NCI-H345 treated with DMSO at 0.1 percent for 48 hours (cell line): ENCODE measurements around the gene ADGRL3.
"Not testable (repeated sequence)": the region's sequence is repeated elsewhere in the genome, so short reads cannot be mapped to it uniquely, and the experiment has no call there.

Experiments used
- DNase-seq: peaks from one replicate; lab custom pipeline; 2025; ENCODE audit not compliant: unreplicated experiment; lab: John Stamatoyannopoulos, UW

ADGRL3 gene

DNA sequence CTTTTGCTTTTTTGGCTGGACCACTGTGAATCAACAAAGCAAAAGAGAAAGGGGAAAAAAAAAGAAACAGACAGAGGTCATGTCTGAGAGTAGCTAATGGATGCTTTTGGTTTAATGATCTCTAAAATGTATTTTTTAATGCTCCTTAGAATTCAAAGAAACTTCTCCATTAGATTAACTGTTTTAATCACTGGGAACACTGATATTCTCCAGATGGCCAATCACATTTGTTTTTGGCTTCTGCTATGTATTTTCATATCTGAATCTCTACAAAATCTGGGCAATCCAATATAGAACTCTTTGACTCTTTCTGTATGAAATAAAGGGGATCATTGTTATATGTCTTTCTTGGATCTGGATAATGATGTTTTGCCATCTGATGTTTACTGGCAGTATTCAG lies 278.2 kb downstream of the ADGRL3 start:
- DNase-seq: no peak

DNA sequence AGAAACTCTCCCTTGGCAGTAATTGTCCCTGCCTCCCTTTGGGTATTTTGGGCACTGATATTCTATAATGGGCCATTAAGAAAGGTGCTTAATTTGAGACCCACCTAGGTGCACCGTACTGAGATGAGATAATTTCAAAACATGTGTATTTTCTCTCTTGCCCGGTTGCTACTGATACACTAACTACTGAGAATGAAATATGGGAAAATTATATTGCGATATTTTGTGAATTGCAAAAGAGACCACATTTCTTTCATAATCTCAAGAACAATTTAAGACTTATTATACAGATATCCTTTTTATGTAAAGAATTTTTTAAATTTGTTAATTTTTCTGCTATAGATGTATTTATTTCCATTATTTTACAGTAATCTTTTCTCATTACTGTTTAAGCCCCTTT lies 284.9 kb downstream of the ADGRL3 start:
- no peak for DNase-seq

DNA sequence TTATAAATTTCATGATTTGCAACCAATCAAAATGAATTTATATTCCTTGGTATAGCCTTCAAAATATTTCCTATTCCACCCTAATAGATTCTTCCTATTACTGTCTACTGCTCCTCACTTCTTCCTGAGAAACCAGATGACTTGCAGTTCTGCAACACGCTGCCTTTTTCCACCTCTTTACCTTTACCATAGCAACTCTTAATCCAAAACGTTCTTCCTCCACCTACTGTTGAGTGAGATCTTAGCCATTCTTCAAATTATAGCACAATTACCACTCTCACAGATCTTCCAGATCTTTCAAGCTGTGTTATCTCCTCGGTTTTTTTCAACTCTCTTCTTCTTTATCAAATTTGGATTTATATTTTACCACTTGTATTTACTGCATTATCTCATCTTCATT lies 289.8 kb downstream of the ADGRL3 start:
- no peak for DNase-seq

DNA sequence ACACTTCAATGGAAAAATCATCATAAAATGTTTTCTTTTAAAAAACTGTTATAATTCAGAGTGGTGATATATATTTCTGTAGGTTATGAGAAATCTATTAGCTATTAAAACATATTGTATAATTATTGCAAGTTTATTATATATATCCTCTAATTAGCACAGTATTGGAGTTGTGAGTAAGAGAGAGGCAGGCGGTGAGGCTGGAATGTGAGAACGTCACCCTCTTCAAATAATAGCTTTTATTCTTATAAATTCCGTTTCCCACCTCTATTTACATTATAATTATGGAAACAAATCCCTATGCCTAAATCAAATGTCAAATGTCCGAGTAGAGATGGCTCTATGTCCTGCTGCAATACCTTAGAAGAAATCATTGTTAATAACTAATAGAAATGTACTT lies 292.9 kb downstream of the ADGRL3 start:
- DNase-seq: no peak

DNA sequence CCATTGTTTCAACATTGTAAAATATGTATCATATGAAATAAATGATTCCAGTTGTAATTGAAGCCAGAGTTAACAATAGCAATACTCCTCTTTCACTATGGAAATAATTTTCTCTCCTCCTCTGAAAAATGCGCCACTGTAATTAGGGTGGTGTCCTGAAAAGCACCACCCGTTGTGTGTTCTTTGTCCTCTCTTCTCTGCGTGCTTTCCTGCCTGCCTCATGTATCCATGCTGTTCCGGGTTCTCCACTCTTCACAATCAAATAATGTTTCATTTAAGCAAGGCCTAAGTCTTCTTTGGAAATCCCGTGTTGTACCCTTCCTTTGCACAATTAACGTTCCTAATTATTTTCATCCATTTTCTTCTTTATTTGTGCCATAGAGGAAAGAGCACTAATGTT lies 293.3 kb downstream of the ADGRL3 start:
- no peak for DNase-seq

DNA sequence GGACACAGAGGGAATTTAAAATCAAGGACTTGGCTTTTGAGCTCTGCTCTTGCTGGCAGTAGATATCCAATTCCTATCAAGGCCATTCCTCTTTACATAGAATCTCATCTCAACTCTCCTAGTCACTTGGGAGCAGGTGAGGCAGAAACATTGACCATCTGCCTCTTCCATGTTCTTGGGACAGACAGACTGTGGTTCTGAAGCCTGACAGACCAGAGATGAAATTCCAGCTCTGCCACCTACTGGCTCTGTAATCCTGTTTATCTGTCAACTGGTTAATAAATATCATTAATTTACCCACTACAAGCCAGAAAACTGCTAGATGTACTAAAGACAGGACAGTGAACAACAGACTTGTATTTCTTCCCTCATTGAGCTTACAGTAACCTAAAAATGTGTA lies 300.8 kb downstream of the ADGRL3 start:
- DNase-seq: no peak

DNA sequence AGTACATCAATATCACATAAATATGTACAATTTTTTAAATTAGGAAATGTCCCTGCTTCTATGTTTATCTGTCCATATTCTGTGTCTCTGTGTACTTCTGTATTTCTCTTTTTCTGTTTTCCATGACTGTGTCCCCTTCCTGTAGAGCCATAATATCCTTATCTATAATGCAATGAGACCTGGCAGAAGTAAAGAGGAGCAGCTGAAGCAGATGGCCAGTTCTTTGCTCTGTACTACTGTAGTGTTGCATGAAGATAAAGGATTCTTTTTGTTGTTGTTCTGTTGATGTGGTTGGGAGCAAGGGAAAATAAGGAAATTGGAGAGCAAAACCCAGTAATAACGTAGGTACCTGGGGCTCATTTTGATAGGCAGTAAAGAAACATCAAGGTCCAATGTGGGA lies 301.7 kb downstream of the ADGRL3 start:
- no peak for DNase-seq

DNA sequence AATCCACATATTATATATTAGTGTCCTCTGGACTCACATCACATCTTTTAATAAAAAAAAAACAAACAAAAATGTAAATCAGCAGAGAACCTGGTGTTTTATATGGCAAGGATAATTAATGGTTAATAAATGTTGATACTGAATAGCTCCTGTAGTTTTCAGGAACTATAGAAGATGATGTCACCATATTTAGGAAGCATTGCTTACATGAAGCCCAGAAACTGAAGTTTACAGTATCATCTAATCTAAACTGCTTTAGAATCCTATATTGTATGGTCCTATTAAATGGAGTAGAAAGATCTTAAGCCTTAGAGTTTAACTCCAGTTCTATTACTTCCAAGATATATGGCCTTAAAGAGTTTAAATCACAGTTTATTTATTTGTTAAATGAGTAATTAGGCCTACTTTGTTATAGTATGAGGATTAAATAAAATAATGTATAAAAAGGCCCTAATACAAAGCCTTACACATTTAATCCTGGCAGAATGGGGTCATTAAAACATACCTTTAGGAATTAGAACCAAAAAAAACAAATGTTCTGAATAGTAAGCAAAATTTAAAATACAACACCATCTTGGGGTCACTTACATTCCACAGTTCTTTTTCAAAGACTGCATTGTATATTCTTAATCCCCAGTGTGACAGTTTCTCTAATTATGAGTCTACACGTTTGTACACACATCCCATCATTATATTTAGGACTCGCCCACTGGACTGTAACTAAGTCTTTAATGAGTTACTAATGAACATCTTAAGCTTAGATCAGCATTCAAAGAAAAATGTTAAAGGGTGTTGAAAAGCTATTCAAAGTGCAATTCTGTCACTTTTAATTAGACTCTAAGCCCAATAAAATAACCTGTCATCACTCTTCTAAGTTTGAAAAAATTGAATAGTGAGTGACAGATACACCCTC lies 305.9 kb downstream of the ADGRL3 start:
- DNase-seq: no peak

DNA sequence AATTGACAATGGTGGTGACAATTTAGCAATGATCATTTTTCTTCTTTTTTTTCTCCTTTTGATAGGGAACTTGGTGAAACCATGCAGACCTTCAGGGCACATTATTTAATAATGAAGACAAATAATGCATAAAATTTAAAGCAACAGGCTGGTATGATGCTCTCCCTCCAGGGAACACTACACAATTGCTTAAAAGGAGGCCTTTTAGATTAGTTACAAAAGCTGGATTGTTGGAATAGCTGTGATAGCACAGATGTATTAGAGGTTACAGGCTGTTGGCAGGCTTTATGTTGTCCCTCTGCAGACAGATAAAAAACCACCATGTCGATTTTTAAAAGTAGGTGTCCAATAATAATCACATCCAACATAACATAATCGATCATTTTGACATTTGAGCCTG lies 307.0 kb downstream of the ADGRL3 start:
- no peak for DNase-seq

DNA sequence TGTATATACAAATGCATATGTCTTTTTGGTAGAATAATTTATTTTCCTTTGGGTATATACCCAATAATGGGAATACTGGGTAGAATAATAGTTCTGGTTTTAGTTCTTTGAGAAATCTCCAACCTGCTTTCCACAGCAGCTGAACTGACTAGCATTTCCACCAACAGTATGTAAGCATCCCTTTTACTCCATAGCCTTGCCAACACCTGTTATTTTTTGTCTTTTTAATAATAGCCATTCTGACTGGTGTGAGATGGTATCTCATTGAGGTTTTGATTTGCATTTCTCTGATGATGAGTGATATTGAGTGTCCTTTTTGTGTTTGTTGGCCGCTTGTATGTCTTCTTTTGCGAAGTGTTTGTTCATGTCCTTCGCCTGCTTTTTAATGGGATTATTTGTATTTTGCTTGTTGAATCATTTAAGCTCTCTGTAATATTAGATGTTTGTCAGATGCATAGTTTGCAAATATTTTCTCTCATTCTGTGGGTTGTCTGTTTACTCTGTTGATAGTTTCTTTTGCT lies 309.7 kb downstream of the ADGRL3 start:
- not testable (repeated sequence) for DNase-seq

DNA sequence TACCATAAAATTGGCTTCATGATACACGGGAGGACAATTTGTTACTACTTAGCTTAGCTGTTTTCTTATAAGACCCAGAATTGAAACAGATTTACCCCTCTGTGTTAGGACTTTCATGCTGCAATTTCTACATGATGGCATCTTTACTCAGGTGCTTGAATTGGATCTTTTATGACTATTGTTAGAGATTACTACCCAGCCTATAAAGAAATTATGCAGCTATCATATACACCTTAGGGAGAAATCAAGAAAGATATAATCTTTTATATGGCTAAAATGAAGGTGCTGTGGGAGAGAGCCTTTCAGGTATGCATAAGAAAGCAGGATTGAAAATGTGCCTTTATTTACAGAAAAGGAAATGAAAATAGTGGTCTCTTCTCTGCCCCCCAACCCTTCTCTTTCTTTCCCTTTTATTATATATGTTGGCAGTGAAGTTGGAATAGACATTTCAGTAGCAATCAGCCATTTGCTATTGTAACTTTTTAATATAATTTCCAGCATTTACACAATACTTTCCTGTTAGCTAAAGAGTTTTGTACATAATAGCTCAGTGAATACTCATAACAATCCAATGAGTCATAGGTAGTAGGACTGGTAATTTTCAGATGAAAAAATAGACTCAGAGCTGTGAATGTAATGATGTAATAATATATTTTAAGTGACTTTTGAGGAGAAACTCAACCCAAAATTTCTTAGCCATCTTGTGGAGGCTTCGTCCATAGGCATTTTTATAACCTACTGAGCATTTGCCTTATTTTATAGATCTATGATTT lies 311.8 kb downstream of the ADGRL3 start:
- no peak for DNase-seq

DNA sequence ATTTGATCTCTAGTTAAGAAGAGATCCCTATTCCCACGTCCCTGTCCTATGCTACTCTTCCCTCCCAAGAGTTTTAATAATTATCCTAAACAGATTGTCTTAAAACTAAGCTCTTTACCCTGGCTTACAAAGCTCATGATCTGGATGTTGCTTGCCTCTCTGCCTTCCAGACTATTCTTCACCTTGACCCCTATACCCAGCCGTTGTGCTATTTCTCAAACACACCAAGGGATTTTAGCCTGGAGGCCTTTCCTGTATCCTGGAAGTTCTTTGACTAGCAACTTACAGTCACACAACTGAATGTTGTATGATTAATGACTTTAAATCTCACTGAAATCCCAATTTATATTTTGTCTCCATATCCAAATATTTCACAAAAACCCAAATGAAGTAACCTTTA lies 314.9 kb downstream of the ADGRL3 start:
- DNase-seq: no peak

DNA sequence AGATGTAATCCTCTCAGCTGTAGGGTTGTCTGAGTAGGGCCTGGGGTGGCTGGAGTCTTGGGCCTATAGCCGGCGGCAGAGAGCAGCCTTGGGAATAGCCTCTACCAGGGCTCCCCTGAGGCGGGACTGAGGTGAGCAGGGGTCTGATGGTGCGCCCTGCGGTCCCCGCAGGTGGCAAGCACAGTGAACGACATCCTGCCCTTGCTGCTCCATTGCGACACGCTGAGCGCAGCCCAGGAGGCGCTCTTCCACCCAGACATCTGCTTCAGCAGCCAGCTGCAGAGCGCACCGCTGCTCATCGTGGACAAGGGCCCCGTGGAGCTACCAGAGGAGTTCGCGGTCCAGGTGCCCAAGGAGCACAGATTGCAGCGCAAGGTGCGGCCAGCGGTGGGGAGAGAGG lies 317.0 kb downstream of the ADGRL3 start:
- DNase-seq: no peak

DNA sequence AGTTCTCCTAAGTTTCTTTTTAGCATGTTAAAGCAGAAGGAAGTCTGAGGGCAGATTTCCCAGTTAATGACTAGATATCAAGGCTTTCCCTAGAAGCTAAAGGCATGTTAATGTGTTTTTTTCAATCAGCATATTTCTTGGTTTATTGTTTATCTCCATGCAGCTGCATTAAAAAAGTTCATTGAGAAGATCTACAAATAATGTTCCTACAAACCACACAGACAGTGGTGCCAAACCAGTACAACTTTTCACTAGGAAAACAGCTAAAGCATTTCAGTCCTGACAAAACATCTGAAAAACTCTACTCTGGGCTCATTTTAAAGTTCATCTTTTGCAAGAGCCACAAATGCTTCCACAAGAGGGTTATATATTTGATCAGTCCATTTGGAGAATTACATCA lies 320.0 kb downstream of the ADGRL3 start:
- no peak for DNase-seq

DNA sequence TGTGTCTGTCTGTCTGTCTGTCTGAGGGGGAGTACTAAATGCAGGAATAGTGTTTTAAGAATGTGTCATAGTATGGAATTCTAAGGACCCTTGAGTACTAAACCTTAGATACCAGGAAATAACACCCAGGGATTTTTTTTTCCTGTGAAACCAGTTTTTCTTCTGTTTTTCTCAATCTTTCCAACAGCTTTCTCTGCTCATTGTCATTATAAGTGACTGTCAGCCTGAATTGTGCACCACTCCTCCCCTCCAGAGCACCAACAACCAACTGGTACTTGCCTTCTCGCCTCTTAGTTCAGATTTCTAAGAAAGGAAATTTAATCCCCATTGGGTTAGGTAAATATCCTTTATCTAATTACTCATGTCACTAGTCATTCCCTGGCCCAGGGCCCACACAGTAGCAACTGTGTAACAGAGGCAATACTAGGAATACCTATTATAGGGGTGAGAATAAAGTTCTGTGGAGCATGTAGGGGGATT lies 320.6 kb downstream of the ADGRL3 start:
- DNase-seq: no peak

DNA sequence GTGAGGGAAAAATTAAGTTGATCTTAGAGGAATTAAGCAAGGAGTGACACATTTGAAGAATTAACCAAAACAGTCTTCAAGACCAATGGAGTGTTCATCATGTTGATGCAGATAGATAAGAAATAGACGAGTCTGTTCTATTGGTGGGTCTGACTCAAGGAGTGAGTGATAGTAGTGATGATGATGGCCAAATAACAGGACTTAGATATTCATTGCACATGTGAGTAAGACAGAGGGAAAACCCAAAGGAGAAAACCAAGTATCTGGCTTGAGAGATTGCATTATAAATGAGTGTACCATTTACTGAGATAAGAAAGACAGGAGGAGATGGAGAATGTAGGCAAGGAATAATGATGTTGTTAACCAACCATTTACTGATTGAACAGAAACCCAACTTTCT lies 321.3 kb downstream of the ADGRL3 start:
- no peak for DNase-seq

DNA sequence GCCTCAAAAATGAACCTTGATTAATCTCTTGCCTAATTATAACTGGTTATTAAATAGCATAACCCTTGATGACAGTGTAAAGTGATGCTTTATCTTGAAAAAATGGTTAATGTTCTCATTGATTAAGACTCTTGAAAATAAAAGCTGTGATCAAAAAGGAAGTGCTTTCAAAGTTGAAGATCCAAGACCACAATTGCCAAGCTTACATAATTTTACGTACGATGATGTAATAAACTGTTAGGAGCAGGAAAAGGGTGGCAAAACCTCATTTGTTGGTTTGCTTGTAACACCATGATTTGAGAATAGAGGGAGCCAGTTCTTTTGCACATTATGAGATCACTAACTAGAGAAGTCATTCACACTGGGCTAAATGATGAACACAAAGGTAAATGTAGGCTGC lies 322.2 kb downstream of the ADGRL3 start:
- DNase-seq: no peak

DNA sequence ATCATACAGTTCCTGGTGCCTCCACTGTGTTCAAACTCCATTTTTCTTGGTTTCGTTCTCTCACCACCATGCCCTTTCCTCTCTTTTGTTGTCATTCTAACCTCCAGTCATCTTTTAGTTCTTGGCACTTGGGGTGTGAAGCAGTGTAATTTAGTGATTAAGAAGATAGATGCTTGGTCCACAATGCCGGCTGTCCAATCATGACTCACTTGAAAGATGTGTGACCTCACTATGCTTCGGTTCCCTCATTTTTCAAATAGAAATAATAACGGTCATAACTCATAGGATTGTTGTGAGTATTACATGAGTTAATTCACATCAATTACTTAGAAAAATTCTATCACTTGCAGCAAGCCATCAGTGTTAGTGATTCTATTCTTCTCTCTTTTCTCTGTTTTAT lies 327.8 kb downstream of the ADGRL3 start:
- no peak for DNase-seq

DNA sequence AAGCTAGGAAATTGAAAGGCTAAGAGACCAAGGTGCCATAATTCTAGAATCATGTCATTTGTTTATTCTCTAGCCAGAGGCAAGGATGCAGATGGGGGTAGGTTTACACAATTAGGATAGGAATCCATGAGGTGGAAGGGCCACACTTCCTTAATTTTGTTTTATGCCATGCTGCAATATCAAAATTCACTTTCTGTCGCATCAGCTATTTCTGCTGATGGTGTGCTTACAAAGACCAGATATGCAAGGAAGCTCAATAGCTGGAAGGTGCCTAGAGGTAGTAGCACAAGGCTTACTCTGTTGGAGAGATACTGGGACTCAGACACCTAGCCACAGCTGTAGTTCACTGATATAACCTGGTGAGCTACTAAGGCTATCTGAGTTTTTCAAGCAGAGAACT lies 328.5 kb downstream of the ADGRL3 start:
- no peak for DNase-seq

DNA sequence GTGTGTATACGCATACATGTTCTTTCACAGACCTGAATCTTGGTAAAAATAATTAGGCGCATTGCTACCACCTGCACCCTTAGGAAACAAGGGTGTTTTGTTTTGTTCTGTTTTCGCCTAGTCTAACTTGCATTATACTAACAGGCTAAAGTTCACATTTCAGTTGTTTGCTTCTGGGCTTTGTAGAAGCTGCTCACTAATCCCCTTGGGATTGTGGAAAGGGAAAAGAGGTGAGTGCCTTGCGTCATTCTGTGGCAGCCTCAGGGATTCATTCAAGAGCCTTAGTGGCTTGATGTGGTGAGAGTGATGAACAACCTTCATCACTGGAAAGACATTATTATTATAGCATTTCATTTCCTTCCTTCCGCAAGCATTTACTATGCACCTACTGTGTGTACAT lies 331.1 kb downstream of the ADGRL3 start:
- no peak for DNase-seq

DNA sequence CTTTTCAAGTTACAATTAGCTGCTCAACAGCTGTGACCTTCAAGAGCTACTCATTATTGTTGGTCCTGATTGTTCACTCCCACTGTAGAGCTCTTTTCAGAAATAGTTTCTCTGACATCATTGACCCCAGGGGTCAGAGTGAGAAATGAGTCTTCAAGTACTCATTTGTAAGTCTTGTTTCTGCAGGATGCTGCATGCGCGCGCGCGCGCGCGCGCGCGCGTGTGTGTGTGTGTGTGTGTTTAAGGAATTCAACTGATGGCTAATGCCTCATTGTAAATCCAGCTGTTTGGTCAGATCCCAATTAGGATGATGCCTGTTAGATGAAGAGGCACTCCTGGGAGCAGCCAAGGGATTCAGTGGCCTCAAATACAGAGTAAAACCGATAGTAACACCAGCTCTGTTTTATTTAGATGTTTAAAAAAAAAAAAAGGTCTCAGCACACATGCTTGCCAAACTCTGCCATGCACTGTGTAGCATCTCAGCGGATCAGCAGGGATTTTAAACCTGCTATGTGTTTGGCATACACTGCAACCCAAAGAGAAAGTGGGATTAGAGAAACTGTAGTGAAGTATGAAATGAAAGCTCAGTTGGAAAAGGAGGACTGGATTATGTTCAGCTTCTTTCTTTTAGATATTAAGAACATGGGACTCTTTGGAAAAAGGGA lies 332.3 kb downstream of the ADGRL3 start:
- no peak for DNase-seq
